Measurements from ENCODE around the gene SIN3A. TPM values are rescaled to one million over a fixed set of nuclear protein-coding genes. Genes with fewer than 3 reads are reported as not detected.

SIN3A gene
- total and polyA plus RNA-seq, 9 of the 15 experiments (the other 6 are each of a cell fraction or from before 2014, with no cell fraction given) = 11.1 to 70.3 (median 25.3) TPM

- TF ChIP-seq, protein P1, sequence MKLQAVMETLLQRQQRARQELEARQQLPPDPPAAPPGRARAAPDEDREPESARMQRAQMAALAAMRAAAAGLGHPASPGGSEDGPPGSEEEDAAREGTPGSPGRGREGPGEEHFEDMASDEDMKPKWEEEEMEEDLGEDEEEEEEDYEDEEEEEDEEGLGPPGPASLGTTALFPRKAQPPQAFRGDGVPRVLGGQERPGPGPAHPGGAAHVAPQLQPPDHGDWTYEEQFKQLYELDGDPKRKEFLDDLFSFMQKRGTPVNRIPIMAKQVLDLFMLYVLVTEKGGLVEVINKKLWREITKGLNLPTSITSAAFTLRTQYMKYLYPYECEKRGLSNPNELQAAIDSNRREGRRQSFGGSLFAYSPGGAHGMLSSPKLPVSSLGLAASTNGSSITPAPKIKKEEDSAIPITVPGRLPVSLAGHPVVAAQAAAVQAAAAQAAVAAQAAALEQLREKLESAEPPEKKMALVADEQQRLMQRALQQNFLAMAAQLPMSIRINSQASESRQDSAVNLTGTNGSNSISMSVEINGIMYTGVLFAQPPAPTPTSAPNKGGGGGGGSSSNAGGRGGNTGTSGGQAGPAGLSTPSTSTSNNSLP (IDR thresholded peaks at IDR 0.05; ENCODE audit: borderline replicate concordance, low read depth, low read length) = no peak
- TF ChIP-seq SRSF1 (IDR thresholded peaks at IDR 0.05; ENCODE audit: low read depth, low read length) = no peak
- TF ChIP-seq, protein P2, sequence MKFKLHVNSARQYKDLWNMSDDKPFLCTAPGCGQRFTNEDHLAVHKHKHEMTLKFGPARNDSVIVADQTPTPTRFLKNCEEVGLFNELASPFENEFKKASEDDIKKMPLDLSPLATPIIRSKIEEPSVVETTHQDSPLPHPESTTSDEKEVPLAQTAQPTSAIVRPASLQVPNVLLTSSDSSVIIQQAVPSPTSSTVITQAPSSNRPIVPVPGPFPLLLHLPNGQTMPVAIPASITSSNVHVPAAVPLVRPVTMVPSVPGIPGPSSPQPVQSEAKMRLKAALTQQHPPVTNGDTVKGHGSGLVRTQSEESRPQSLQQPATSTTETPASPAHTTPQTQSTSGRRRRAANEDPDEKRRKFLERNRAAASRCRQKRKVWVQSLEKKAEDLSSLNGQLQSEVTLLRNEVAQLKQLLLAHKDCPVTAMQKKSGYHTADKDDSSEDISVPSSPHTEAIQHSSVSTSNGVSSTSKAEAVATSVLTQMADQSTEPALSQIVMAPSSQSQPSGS (CRISPR knock-in tag; IDR thresholded peaks at IDR 0.05) = no peak
- TF ChIP-seq ZNF707 (CRISPR knock-in tag; conservative IDR thresholded peaks at IDR 0.05) = no peak
- TF ChIP-seq FOXK1 (CRISPR knock-in tag; IDR thresholded peaks at IDR 0.05; ENCODE audit: borderline replicate concordance) = no peak
- peak; percentile 81 for TF ChIP-seq ZFX (CRISPR knock-in tag; IDR thresholded peaks at IDR 0.05)
- no peak for TF ChIP-seq ZNF584 (CRISPR knock-in tag; IDR thresholded peaks at IDR 0.05; ENCODE audit: low read depth)
- TF ChIP-seq ZNF766 (CRISPR knock-in tag; conservative IDR thresholded peaks at IDR 0.05) = peak; percentile 77
- TF ChIP-seq, protein P3, sequence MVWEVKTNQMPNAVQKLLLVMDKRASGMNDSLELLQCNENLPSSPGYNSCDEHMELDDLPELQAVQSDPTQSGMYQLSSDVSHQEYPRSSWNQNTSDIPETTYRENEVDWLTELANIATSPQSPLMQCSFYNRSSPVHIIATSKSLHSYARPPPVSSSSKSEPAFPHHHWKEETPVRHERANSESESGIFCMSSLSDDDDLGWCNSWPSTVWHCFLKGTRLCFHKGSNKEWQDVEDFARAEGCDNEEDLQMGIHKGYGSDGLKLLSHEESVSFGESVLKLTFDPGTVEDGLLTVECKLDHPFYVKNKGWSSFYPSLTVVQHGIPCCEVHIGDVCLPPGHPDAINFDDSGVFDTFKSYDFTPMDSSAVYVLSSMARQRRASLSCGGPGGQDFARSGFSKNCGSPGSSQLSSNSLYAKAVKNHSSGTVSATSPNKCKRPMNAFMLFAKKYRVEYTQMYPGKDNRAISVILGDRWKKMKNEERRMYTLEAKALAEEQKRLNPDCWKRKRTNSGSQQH (CRISPR knock-in tag; IDR thresholded peaks at IDR 0.05) = no peak
- TF ChIP-seq, protein P4, sequence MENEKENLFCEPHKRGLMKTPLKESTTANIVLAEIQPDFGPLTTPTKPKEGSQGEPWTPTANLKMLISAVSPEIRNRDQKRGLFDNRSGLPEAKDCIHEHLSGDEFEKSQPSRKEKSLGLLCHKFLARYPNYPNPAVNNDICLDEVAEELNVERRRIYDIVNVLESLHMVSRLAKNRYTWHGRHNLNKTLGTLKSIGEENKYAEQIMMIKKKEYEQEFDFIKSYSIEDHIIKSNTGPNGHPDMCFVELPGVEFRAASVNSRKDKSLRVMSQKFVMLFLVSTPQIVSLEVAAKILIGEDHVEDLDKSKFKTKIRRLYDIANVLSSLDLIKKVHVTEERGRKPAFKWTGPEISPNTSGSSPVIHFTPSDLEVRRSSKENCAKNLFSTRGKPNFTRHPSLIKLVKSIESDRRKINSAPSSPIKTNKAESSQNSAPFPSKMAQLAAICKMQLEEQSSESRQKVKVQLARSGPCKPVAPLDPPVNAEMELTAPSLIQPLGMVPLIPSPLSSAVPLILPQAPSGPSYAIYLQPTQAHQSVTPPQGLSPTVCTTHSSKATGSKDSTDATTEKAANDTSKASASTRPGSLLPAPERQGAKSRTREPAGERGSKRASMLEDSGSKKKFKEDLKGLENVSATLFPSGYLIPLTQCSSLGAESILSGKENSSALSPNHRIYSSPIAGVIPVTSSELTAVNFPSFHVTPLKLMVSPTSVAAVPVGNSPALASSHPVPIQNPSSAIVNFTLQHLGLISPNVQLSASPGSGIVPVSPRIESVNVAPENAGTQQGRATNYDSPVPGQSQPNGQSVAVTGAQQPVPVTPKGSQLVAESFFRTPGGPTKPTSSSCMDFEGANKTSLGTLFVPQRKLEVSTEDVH (IDR thresholded peaks at IDR 0.05; ENCODE audit: low read depth, partially characterized antibody) = peak; percentile 83
- no peak for TF ChIP-seq SPI1 (IDR thresholded peaks at IDR 0.05; ENCODE audit: borderline replicate concordance, low read depth, low read length)
- TF ChIP-seq ZNF239 (CRISPR knock-in tag; IDR thresholded peaks at IDR 0.05) = no peak
- peak; percentile 89 for TF ChIP-seq POLR2G (IDR thresholded peaks at IDR 0.05; ENCODE audit: low read depth, low read length)
- TF ChIP-seq RNF2 (IDR thresholded peaks at IDR 0.05) = peak; percentile 86
- no peak for TF ChIP-seq ZBTB49 (CRISPR knock-in tag; IDR thresholded peaks at IDR 0.05; ENCODE audit: borderline replicate concordance)
- TF ChIP-seq ZNF696 (CRISPR knock-in tag; conservative IDR thresholded peaks at IDR 0.05) = no peak
- no peak for TF ChIP-seq TSC22D4 (tag; IDR thresholded peaks at IDR 0.05)
- peak; percentile 65; the same call in 1 of the 2 replicates for TF ChIP-seq MEF2A (IDR thresholded peaks at IDR 0.05; ENCODE audit: control insufficient read depth, low read depth, low read length)
Measured at GRCh38 chr15:75335705-75336355, 115.7 kb downstream of the SIN3A start, which contains the start of gene COMMD4 (continued).

Data from K562 (cell line).